Epidermal melanocyte (primary cell): ENCODE measurements around the gene RGS5.
"Not testable (repeated sequence)": the region's sequence is repeated elsewhere in the genome, so short reads cannot be mapped to it uniquely, and the experiment has no call there.

ENCODE experiments used
- DNase-seq: peaks from one replicate; pipeline ENCODE4 v3.0.0; 2011; ENCODE audit warnings: low spot score; ENCODE audit not compliant: insufficient read length

Gene RGS5, protein sequence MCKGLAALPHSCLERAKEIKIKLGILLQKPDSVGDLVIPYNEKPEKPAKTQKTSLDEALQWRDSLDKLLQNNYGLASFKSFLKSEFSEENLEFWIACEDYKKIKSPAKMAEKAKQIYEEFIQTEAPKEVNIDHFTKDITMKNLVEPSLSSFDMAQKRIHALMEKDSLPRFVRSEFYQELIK

DNA sequence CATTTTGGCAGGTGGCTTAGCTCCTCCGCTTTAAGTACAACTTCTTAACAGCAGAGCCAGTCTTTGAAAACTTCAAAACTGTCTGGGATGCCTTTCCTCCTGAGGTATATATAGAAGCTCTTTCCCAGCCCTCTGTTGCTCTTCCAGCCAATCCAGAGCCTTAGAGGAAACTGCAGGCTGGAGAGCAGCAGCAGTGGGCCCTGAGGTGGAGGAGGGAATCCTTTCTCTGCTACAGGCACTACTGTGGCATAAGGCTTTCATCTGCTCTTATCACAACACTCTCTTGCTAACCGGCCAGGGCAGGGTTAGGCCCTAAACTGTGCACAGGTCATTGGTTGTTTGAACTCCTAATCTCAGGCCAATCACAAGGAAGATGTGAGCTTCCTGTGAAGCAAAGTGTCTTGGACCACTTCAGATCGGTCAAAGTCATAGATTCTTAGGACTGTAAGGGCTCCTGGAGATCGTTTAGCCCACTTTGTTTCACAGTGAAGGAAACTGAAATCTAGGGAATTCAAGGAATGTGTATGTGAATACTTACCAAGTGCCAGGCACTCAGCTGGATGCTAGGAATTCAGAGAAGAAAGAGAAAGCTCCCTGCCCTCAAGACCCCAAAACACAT lies at the start of gene RGS5:
Gene RGS5, minus strand, starts transcription at position 84 of the 619 bp plus-strand sequence. Its CDS starts 81 bp downstream, at position 3.
- DNase-seq: no peak

DNA sequence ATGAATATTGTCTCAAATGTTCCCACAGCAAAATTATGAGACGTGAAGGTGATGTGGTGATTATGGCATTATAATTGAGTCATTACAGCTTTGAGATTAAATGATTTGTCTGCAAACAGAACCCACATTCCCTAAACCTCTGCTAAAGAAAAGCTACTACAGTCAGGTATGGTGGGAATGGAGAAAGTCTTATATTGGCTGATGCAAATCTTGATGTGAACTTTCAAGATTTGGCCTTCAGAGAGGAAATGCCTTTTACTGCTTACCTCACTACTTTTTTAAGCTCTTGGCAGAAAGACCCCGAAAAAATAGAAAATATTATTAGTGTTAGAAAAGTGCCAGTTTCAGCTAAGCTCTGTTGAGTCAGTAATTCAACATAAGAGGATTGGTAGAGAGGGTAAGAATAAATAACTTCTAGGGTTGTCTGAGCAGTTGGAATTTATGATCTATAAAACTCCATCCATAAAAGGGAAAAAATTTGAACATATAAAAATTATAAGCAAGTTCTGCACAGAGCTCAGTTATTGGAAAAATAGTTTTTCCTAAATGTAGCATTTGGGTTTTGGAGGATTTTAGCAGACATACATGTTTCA lies 47.8 kb upstream of the RGS5 start:
- DNase-seq: no peak

DNA sequence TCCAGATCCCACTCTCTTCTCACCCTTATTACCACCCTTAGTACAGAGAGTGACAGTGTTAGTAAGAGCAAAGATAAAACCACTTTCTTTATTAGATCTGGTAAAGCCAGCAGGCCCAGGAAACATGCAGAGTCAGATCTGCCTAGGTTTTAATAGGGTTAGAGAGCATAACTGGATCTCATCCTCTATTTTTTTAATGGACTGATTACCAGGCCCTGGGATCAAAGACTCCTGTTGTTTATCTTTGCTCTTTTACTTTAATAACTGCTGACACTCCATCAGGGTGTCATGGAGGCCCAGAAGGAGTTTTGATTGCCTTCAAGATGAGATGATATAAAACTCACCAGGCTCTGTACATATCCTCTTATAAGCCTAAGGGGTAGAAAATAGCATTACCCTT lies 45.3 kb upstream of the RGS5 start:
- DNase-seq: no peak

DNA sequence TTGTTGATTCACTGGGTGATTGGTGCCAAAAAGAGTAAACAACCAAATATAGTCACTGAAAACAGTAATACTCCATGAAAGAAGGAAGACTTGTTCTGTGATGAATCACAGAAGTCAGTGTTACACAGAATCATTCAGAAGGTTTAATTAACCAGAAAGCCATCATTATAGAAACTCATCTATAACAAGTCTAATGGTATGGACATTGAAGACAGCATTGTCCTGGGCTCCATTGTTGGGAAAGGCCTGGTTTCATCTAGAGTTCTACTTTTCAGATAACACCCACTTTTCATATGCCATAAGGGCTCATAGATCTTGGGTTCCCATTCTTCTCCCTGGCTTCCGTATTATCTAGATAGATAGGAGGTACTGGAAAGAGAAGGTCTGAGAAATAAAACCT lies 41.9 kb upstream of the RGS5 start:
- not testable (repeated sequence) for DNase-seq

DNA sequence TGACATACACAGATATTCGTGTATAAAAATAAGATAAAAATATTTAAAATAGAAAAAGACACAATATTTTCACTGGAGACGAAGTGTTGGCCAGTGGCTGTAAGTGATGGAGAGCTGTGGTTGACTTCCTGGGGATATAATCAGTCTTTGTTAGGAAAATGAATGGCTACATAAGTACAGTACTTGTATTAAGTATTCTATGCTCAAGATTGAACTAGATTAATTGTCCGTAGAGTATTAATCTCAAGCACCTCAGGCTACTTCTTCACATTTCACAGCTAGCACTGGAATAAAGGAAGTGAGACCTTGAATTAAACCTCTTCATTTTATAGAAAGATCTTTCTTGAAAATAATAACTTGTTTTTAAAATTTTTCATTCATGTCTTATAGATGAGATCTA lies 39.0 kb upstream of the RGS5 start:
- DNase-seq: no peak

DNA sequence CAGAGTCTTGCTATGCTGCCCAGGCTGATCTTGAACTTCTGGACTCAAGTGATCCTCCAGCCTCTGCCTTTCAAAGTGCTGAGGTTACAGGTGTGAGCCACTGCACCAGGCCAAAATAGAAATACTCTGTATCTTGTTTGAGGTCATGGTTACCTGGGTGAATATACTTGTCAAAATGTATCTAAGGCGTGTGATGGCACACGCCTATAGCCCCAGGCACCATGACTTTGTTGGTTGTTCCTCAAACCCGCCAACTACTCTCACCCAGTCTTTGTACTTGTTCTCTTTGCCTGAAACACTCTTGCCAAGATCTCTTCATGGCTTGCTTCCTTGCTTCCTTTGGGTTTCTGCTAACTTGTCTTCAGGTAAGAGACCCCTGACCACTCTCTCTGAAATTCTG lies 38.0 kb upstream of the RGS5 start:
- no peak for DNase-seq

DNA sequence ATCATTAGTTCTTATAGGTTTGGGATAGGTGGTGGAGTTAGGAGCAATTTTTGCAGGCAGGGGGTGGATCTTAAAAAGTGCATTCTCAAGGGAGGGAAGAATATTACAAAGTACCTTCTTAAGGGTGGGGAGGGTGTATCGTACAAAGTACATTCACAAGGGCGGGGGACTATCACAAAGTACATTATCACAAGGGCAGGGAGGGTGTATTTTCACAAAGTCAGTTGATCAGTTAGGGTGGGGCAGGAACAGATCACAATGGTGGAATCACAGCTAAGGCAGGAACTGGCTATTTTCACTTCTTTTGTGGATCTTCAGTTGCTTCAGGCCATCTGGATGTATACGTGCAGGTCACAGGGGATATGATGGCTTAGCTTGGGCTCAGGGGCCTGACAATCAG lies 30.9 kb upstream of the RGS5 start:
- DNase-seq: not testable (repeated sequence)

DNA sequence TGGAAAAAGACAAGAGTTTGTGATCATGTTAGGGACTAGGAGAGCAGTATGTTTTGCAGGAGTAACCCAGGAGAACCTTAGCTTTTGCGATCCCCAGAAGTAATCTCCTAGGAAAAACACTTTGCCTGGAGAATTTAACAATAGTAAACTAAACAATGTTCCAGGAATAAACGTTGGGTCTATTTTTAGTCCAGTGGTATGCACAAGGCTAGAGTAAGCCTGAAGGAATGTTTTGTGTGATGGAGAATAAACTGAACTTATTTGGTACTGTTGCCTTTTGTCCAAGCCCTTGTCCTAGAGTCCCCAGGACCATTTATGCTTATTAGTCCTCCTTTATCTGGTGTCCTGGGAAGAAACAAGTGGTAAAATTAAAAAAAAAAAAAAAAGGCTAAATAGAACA lies 28.7 kb upstream of the RGS5 start:
- no peak for DNase-seq

DNA sequence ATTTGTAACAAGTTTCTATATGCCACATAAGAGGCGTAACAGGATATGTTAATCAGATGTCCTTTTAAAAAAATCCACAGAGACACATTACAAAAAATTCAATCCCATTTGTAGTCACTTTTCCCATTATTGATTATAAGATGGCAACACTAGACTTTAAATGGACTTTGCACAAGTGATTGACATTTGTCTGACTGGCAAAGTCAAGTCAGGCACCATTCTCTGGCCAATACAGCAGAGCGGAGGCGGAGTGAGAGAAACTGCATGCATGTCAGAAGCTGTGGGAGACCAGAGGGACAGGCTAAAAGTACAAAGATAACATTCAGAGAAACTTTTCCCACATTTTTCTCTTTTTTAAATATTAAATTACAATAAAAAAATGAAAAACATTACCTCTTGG lies 28.1 kb upstream of the RGS5 start:
- no peak for DNase-seq

DNA sequence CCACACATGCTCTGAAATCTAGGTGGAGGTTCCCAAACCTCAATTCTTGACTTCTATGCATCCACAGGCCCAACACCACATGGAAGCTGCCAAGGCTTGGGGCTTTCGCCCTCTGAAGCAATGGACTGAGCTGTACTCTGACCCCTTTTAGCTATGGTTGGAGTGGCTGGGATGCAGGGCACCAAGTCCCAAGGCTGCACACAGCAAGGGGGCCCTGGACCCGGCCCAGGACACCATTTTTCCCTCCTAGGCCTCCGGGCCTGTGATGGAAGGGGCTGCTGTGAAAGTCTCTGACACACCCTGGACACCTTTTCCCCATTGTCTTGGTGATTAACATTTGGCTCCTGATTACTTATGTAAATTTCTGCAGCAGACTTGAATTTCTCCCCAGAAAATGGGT lies 25.6 kb upstream of the RGS5 start:
- DNase-seq: not testable (repeated sequence)

DNA sequence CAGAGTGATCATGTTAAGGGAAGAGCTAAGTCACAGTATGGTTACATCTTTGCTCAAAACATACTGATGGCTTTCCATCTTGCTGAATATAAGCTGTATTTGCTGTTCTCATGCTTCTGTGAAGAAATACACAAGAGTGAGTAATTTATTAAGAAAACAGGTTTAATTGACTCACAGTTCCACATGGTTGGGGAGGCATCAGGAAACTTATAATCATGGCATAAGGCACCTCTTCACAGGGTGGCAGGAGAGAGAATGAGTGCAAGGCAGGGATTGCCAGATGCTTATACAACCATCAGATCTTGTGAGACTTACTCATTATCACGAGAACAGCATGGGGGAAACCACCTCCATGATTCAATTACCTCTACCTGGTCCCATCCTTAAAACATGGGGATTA lies 24.4 kb upstream of the RGS5 start:
- no peak for DNase-seq

DNA sequence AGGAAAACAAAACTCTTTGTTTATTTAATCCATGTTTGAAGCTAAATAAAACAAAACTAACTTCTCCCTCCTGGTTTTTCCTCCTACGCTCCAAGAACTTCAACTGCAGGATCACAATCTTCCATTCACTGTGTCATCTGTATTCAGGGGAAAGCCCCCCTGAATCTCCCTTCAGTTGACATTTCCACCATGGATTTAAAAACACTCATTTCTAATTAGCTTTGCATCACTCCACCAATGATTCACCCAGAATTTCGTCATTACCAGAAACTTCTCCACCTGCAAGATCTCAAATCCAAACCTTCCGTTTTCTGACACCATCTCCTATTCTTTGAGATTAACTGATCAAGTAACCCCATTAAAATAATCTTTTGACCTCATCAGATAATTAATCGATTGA lies 10.9 kb upstream of the RGS5 start:
- no peak for DNase-seq

DNA sequence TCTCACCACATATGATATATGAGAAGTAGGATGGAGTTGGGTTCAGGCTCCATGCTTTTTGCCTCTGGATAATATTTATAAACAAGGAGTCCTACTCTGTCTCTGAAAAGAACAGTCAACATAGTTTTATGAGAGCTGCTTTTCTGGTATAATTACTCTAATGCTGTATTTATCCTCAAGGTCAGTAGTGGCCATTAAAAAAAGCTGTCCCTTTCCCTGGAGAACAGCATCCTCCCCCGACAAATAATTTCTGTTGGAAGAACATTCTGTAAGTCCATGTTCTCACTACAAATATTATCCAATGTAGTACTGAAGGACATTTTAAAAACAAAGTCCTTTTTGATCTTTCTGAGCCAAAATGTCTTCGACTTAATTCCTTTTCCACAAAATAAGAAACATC lies 9.0 kb upstream of the RGS5 start:
- no peak for DNase-seq

DNA sequence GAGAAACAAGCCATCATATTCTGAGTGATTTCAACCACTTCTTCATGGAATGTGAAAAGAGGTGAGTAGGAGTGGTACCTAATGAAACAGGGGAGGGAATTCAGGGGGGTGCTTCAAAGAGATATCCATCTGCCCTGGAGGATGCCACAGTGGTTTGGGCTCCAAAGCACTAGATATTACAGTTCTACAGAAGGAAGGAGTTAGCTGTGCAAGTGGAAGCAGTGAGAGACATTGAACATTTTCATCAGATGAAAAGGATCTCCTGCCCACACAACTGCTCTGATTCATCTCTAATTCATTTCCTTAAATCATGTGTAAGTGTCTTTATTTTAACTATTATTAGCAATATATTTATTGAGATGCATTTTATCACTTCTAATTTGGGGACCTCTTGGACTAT lies 2.8 kb upstream of the RGS5 start:
- DNase-seq: no peak

DNA sequence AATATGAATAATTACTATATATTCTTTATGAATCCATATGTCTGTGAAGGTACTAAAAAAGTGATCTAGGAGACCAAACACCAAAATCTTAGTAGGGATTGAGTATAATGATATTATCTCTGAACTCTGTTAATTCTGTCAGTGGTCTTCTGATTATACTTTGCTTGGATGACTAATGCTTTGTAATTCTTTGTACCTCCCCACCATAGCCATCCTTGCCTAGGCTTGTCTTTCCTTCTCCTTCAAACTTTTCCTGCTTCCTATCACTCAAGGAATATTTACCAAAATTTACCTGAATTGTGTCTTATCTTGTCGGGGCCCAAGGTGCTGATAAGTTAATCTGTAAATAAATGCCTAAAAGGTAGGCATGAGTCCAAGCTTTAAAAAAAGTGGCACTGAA lies 845 bp upstream of the RGS5 start:
- DNase-seq: no peak

DNA sequence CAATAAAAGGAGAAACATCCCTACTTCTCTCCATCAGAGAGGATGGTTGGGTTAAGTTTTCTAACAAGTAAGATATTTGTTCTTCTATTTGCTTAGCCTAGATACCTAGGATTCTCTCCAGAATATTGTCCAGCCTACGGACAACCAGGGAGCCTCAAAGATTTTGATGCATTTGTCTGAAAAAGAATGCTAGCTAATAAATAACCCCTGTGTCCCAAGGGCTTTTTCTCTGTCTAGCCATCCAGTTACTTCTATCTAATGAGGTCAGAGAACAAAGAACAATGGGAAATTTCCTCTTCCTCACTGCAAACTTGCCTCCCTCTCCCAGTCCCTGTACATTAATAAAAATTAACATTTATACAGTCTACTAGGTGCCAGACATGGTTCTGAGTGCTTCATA lies 810 bp downstream of the RGS5 start:
- no peak for DNase-seq

DNA sequence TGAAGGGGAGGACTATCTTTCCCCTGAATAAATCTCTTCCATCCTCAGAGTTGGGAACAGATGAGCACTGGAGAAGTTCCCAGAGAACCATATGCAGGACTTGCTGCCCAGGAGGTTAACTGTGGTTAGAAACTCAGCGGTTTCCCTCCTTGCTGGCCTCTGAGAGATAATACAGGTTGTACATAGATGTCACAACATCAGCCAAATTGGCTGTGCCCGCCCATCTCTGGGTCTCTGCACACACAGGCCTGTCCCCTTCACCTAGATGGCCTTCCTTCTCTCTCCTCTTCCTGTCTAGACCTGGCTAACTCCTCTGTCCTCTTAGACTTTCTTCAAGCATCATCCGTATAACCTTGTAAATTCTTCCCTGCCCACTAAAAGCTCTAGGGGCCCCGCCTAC lies 5.7 kb downstream of the RGS5 start:
- no peak for DNase-seq

DNA sequence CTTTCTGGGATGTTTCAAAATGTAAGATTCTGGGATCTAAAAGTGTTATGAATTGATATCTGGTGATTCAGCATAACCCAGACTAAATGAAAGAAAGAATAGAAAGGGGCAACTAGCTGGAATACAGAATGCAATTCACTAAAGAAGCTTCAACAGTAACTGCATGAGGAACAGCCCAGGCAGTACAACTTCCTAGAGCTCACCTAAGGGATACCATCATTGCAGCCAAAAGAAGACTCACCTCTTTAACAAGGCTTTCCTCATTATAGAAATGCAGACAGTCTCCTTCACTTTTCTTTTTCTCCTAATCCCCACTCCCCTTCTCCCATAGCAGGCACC lies 6.3 kb downstream of the RGS5 start:
- DNase-seq: no peak

DNA sequence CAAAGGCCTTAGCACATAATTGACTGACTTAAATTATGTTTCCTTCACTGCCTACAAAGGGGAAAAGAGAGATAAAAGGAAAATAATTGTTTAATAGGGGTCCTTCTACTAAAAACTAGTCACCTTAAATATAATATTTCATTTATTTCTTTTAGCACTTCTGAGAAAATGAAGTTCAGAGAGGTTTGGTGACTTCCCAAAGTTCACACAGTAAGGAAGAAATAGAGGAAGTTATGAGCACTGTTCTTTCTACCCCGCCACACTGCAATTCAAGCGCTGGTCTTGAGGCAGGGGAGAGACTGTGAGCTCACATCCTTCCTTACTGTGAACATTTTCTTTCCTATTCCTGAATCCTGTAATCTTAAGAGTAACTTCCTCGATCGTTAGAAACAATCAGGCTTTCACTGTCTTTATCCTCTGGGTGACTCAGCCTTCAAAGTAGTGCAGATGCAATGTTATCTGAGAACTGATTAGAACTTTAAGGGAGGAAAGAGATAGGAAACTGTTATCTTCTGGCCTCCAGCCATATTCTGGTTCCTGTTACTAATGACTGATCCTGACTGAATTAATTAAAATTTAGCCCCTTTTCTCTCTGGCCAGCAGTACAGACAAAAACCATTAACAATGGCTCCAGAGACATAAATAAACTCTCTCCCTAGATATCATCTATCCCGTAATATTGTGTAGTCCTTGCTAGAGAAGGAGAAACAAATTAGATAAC lies 6.8 kb downstream of the RGS5 start:
- DNase-seq: no peak

DNA sequence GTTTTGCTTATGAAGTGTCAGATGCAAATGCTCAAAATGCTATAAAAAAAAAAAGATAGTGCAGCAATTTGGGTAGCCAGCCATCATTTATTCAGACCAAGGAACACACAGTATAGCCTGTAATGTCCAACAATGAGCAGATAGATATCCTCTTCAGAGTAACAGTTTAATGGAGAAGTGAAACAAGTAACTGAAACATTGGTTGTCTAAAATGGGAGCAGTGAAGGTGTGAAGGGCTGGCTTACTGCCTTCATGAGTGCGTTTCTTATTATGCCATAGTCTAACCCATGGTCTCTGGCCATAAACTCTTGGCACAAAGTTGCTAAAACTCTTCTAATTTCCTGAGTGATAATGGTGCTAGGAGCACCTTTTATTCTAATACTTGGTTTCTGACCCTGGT lies 11.4 kb downstream of the RGS5 start:
- no peak for DNase-seq

DNA sequence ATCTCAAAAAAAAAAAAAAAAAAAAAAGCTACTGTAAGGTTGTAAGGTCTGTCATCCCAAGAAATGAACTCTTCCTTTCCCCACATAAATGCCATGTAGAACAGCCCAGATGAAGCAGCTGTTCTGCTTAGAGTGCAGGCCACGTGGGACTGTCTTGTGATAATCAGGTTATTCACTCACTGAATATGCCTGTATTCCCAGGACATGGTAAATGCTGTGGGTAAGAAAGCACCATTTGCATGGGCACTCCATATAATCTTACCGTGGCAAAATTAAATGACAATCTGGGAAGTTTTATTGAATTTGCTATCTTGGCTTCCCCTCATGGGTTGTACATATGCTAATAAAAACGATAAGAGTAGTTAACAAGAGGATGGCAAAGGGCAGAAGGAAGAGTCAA lies 13.8 kb downstream of the RGS5 start:
- no peak for DNase-seq

DNA sequence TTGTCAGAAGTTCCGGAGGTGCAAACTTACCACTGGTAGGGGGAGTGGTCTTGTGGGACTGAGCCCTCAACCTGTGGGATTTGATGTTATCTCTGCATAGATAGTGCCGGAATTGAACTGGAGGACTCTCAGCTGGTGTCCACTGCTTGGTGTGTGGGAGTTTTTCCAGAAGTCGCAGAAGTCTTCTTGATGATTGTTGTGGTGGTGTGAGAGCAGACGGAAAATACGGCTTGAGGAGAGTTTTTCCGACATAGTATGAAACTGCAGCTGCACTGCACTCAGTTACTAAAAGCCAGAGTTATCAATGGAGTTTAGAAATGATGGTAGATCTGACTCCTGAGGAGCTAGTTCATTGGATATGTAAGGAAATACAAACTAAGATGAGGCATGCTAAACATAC lies 14.9 kb downstream of the RGS5 start:
- DNase-seq: no peak

DNA sequence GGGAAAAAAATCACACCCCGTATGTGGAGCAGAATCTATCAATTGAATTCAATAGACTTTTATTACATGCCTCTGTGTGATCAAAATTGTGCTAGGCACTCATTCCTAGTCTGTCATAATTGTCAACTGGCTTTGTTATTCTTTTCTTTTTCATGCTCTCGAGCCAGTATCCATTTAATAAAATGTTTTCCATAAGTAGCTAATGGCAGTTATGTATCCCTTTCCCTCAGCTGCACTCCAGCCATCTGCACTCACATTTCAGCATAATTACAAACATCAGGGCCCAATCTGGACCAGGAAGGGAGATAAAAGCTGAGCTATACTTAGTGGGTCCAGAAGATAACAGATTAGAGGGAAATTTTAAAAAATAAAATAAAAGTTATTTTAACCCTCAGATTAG lies 15.9 kb downstream of the RGS5 start:
- DNase-seq: no peak
